HG02938 (cell line): ENCODE measurements around the gene MPRIP.
"Not testable (repeated sequence)": the region's sequence is repeated elsewhere in the genome, so short reads cannot be mapped to it uniquely, and the experiment has no call there.

Experiments used
- ATAC-seq: cut with Tn5 transposase; IDR thresholded peaks from one replicate; pipeline ENCODE4 v1.9.1; 2021; ENCODE audit warnings: mild to moderate bottlenecking, moderate library complexity; ENCODE audit not compliant: unreplicated experiment

Gene MPRIP

GRCh38 chr17:17142556-17142955 is 100.3 kb downstream of the MPRIP start:
- no peak for ATAC-seq

GRCh38 chr17:17143501-17143900 is 101.2 kb downstream of the MPRIP start:
- ATAC-seq, result no peak

- no peak for ATAC-seq
Observed at GRCh38 chr17:17144061-17144460, 101.8 kb downstream of the MPRIP start.

GRCh38 chr17:17144916-17145665 is 102.8 kb downstream of the MPRIP start:
- ATAC-seq, result no peak

GRCh38 chr17:17146786-17147406 is 104.6 kb downstream of the MPRIP start:
- no peak for ATAC-seq

GRCh38 chr17:17147821-17148220 is 105.6 kb downstream of the MPRIP start:
- ATAC-seq, result no peak

GRCh38 chr17:17149520-17150447 is 107.5 kb downstream of the MPRIP start:
- ATAC-seq, result no peak

- no peak for ATAC-seq
Observed at GRCh38 chr17:17150448-17150800, 108.2 kb downstream of the MPRIP start.

- ATAC-seq, result no peak
Observed at GRCh38 chr17:17151055-17151454, 108.8 kb downstream of the MPRIP start.

- no peak for ATAC-seq
Observed at GRCh38 chr17:17151541-17151940, 109.3 kb downstream of the MPRIP start.

- ATAC-seq, result no peak
Observed at GRCh38 chr17:17151962-17152361, 109.7 kb downstream of the MPRIP start.

GRCh38 chr17:17152385-17152784 is 110.1 kb downstream of the MPRIP start:
- ATAC-seq, result no peak

GRCh38 chr17:17153071-17153470 is 110.8 kb downstream of the MPRIP start:
- no peak for ATAC-seq

- no peak for ATAC-seq
Observed at GRCh38 chr17:17153709-17154108, 111.5 kb downstream of the MPRIP start.

- no peak for ATAC-seq
Observed at GRCh38 chr17:17154556-17154955, 112.3 kb downstream of the MPRIP start.

GRCh38 chr17:17154981-17155380 is 112.7 kb downstream of the MPRIP start:
- no peak for ATAC-seq

- no peak for ATAC-seq
Observed at GRCh38 chr17:17155568-17155967, 113.3 kb downstream of the MPRIP start.

- ATAC-seq, result no peak
Observed at GRCh38 chr17:17156107-17156506, 113.8 kb downstream of the MPRIP start.

- ATAC-seq, result no peak
Observed at GRCh38 chr17:17156511-17156910, 114.3 kb downstream of the MPRIP start.

GRCh38 chr17:17157041-17157440 is 114.8 kb downstream of the MPRIP start:
- ATAC-seq, result no peak

GRCh38 chr17:17158506-17158905 is 116.2 kb downstream of the MPRIP start:
- ATAC-seq, result not testable (repeated sequence)

GRCh38 chr17:17159571-17159970 is 117.3 kb downstream of the MPRIP start:
- ATAC-seq, result no peak
